ENCODE results near the gene HK2.

DNA sequence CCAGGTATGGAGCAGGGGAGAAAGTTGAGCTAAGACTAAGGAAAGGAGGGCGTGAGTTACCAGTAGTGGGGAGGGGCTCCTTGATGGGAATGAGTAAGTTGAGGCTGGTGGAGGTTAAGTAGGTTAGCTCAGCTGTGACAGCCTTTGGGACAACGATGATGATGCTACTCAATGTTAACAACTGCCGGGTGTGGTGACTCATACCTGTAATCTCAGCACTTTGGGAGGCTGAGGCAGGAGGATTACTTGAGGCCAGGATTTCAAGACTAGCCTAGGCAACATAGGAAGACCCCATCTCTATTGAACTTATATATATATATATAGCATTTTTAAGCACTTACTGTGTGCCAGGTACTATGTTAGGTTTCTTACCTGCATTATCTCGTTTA, 48.4 kb downstream of the HK2 start:
- TF ChIP-seq POLR2AphosphoS5 (IDR thresholded peaks at IDR 0.05; ENCODE audit: low read depth, low read length) (no peak), POLR2A (IDR thresholded peaks at IDR 0.05; ENCODE audit: low read depth, low read length) (no peak), TAF1 (IDR thresholded peaks at IDR 0.05; ENCODE audit: low read depth, low read length) (no peak), POU2F2 (IDR thresholded peaks at IDR 0.05; ENCODE audit: low read depth, low read length) (no peak), SPI1 (IDR thresholded peaks at IDR 0.05; ENCODE audit: low read depth, low read length) (no peak)

Measured in GM12891 (cell line).